HG02588 (cell line): ENCODE results near the gene RBM33.
A peak's percentile ranks its signal among the peaks of the same experiment; 100 is the strongest.

Experiments used
- ATAC-seq: cut with Tn5 transposase; IDR thresholded peaks from one replicate; pipeline ENCODE4 v1.9.1; 2021; ENCODE audit warnings: mild to moderate bottlenecking, moderate library complexity; ENCODE audit not compliant: unreplicated experiment

RBM33 gene

GRCh38 chr7:155717010-155717744 is 72.7 kb downstream of the RBM33 start:
- no peak for ATAC-seq

DNA sequence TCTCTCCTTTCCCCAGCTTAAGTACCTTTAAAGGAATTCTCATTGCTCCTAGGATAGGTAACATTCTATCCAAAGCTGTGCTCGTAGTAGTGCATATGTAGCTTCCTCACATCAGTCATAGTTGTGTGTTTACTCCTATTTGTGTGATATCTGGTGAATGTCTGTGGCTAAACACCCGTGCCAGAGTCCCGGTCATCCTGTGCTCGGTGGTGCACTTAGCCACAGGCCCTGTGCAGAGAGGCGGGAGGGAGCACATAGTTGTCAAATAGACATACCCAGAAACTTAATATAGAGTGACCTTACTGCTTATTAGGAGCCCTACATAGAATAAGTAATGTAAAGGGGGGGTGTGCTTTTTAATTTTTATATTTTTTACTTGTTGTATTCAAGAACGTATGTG is 76.6 kb downstream of the RBM33 start:
- no peak for ATAC-seq

DNA sequence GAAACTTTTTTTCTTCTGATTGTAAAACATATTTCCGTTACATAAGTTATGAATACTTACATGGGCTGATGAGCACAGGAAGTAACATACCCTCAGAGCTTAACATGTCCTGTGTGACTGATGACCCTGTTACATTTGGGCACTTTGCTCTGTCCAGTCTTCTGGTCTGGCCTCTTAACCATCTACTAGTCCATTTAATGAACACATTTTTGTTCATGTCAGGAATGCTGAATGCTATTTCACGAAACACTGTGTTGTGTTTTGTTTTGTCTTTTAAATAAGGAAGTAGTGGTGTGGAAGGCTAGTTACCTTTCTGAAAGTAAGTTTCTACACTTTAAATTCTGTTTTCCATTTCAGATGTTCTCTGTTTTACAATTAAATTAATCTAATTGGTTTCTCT is 77.7 kb downstream of the RBM33 start:
- peak; percentile 43 for ATAC-seq

DNA sequence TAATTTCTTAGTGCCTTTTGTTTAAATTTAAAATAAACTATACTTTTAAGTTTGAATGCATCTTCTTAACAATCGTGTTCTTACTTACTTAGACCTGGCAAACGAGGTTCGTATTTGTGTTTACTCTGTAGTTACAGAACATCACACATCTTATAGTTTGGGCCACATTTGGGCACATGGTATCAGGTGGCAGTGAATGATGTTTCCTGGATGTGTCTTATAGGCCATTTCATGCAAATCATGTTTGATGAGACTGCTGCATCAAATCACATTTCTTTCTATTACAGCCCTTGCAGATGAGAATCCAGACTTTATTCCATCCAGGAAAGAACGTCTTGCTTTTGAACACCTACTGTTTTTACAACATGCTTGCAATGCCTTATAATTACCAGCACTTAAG is 78.5 kb downstream of the RBM33 start:
- ATAC-seq, result no peak

DNA sequence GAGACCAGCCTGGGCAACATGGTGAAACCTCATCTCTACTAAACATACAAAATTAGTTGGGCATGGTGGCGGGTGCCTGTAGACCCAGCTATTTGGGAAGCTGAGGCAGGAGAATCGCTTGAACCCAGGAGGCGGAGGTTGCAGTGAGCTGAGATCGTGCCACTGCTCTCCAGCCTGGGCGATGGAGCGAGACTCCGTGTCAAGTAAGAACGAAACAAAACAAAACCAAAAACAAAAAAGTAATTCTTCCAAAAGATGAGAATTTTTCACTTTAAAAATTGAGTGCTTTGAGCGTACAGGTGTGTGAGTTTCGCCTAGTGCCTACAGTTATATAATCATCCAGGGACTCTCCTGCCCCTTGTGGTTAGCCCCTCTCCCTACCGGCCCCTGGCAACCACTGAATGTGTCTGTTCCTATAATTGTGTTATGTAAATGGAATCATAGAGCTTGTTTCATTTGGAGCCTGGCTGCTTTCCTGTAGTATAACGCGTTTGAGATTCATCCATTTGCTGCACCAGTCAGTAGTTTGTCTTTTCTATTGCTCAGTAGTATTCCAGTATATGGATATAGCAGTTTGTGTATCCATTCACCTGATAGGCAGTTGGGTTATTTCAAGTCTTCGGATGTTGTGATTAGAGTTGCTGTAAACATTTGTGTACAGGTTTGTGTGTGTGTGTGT is 80.0 kb downstream of the RBM33 start:
- ATAC-seq, result peak; percentile 47

DNA sequence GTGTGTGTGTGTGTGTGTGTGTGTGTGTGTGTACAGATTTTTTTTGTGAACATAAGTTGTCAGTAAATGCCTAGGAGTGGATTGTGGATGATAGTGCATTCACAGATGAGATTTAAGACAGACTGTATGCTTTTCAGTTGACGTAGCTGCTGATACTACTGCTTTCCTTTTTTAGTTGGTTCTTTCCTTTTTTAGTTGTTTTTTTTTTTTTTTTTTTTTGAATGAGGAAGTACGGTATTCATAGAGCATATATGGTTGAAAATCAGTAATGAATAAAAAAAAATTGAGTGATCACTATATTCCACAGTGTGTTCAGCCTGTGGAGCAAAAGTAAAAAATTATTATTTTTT is 80.5 kb downstream of the RBM33 start:
- no peak for ATAC-seq

DNA sequence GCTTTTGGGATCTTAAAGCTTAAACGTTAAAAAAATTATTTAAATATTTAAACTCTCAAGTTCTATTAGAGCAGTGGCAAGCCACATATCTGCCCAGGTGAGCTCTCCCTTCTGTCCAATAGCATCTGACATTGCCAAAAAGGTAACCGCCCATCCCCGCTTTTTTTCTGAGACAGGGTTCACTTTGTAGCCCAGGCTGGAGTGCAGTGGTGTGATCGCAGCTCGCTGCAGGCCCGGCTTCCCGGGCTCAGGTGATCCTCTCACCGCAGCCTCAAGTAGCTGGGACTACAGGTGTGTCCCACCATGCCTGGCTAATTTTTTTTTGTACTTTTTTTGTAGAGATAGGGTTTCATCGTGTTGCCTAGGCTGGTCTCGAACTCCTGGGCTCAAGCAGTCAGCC is 83.2 kb downstream of the RBM33 start:
- ATAC-seq, result no peak

DNA sequence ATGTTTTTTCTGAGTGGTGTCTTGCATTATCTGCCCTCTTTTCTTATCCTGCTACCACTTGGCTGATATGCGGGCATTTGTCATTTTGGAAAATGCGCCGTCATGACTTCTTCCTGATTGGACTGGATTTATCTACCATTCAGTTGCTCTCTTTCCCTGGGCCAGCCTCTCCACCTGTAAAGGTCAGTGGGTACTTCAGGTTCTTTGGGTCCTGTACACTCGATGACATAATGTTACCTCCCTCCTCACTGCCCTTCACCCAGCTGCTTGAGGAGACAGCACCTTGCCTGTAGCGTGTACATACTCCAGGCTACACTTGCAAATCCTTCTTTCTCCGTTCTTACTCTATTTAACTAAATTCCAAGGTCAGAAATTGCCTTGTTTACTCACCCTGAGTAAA is 83.7 kb downstream of the RBM33 start:
- no peak for ATAC-seq

GRCh38 chr7:155729847-155730246 is 85.4 kb downstream of the RBM33 start:
- no peak for ATAC-seq

DNA sequence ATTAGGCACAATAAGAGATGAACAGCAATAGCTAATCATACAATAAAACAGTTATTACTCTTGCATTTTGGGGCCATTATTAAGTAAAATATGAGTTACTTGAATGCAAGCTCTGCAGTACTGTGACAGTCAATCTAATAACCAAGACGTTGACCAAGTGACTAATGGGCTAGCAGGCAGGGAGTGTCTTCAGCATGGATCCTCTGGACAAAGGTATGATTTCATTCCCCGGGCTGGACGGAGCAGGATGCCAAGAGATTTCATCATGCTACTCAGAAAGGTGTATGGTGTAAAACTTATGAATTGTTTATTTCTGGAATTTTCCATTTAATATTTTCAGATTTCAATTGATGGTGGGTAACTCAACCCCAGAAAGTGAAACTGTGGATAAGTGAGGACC is 86.9 kb downstream of the RBM33 start:
- no peak for ATAC-seq

DNA sequence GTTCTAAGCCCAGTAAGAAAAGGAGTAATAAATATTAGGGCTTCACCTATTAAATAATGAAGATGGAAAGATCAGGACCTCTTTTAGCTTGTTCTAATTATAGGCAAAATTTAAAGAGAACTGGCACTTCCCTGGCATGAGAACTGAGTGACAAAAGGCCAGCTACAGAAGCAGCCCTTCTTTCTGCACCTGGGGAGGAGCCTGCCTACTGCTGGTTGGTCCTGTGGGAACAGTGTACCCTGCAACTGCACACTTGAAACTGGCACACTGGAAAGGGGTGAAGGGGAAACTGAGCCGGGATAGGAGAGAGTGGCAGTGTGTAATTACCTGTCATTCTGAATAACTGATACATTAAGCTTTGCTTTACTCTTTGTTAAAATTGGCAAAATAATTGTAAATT is 87.4 kb downstream of the RBM33 start:
- ATAC-seq, result no peak

GRCh38 chr7:155732286-155732685 is 87.8 kb downstream of the RBM33 start:
- ATAC-seq, result no peak

DNA sequence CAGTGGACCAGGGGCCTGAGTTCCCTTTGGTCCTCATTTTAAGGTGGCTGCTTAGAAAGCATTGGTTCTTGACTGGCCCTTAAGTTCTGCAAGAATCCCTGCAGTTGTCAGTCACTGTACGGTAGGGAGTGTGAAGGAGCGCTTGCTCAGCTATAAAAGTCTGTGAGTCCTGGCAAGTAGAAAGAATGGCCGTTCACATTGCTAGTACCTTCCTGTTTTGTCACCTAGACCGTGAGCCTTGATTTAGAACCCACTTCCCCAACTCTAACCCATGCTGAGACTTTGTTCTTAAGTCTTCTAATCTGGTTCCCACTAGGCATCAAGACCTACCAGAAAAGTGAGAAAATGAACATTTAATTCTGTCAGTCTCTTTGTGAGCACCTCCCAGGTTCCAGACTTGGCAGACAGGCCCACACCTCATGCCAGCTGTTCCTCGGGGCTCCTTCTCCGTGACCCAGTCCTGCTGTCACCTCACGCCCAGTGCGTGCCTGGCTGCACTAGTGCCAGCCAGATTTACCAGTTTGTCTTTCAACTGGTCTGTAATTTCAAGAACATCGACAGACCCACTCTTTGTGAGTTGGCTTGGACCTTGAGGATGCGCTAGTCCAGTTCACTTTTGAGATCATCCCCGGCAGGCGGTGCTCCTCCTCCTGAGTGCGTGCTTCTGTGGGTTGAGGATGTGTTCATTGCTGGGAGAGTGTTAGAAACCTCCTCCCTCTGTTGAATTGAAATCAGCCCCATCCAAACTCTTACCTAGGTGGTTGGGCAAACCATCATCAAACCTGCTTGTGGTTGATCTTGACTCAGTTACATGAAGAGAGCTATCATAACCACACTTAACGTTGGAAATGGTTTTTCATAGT is 89.4 kb downstream of the RBM33 start:
- no peak for ATAC-seq

GRCh38 chr7:155734445-155734809 is 90.0 kb downstream of the RBM33 start:
- no peak for ATAC-seq

DNA sequence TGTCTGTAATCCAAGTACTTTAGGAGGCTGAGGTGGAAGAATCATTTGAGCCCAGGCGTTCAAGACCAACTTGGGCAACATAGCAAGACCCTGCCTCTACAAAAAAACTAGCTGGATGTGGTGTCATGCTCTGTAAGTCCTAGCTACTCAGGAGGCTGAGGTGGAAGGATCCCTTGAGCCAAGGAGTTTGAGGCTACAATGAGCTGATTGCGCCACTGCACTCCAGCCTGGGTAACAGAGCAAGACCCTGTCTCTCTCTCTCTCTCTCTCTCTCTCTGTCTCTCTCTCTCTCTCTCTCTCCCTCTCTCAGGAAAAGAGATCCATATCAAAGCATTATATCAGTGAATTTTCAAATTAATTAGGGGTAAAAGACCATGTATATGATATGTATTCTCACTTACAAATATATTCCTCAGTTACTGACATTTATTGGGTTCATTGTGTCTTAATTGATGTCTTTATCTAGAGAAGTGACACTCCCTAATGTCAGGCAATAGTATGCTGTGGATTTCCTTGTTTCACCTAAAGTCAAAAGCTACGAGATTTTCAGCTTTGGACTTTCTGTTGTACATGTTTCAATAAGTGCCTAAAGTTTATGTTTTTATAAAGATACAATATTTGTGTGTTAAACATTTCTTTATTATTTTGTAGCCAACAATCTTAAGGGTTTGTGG is 91.1 kb downstream of the RBM33 start:
- ATAC-seq, result no peak

DNA sequence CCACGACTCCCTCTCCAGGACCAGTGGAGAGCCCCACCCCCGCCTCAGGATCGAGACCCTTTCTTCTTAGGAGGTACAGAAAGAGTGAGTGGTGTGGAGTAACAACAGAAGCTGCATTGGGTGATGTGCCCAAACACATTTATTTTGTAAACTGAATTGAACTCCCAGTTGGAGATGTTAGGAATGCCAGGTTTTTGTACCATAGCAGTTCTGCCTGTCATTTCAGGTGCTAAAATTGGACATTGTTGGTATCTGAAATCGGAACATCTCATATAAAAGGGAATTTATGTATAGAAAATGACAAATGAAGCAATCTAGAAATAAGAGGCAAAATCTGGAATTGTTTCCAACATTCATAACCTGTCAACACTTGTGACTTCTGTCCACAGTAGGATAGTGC is 93.1 kb downstream of the RBM33 start:
- ATAC-seq, result no peak

- no peak for ATAC-seq
These were observed 93.6 kb downstream of the RBM33 start for GRCh38 chr7:155738104-155738503.

- ATAC-seq, result no peak
These were observed 94.4 kb downstream of the RBM33 start for GRCh38 chr7:155738652-155739537.

GRCh38 chr7:155739538-155740143 is 95.2 kb downstream of the RBM33 start:
- no peak for ATAC-seq

- no peak for ATAC-seq
These were observed 96.6 kb downstream of the RBM33 start for GRCh38 chr7:155741082-155741481.
